Karpas-422 (cell line): ENCODE data around the gene PRSS37. TPM values are rescaled to one million over a fixed set of nuclear protein-coding genes. Genes with fewer than 3 reads are reported as not detected.

Source experiments
- total RNA-seq: library from RNA; depleted of rRNA; stranded (reverse); fragments of >200 nt; shearing (Covaris generic); gene quantifications from 2 replicates; pipeline ENCODE4 v1.2.3, GENCODE V29; 2014; ENCODE audit warnings: low replicate concordance; rRNA removed

PRSS37 gene
- total RNA-seq, 1 experiment from 2014 or later = not detected

Other genes starting within 250 kb of the PRSS37 start
- 16.2 and 17.9 TPM in 2 replicates for gene DENND11, start 139.3 kb downstream of the PRSS37 start, total RNA-seq
- 0.04 TPM in 1 of 2 replicates, not detected in the other for gene WEE2, start 133.1 kb downstream of the PRSS37 start, total RNA-seq
- 176 and 231 TPM in 2 replicates for gene SSBP1, start 103.1 kb downstream of the PRSS37 start, total RNA-seq
- 0.94 and 1.0 TPM in 2 replicates for gene TAS2R3, start 77.4 kb downstream of the PRSS37 start, total RNA-seq
- 0.43 and 1.3 TPM in 2 replicates for gene TAS2R4, start 64.8 kb downstream of the PRSS37 start, total RNA-seq
- gene TAS2R5, start 51.3 kb downstream of the PRSS37 start, total RNA-seq = 0.90 and 2.5 TPM in 2 replicates
- gene OR9A4, start 74.9 kb upstream of the PRSS37 start, total RNA-seq = not detected in 2 replicates
- gene CLEC5A, start 105.5 kb upstream of the PRSS37 start, total RNA-seq = not detected in 2 replicates
- gene TAS2R38, start 132.3 kb upstream of the PRSS37 start, total RNA-seq = not detected in 2 replicates
- gene MGAM, start 154.4 kb upstream of the PRSS37 start, total RNA-seq = not detected in 2 replicates